B cell (primary cell): Measurements from ENCODE around the gene KRTAP9-4.
"Not testable (repeated sequence)": the region's sequence is repeated elsewhere in the genome, so short reads cannot be mapped to it uniquely, and the experiment has no call there.

ENCODE experiments used
- CTCF ChIP-seq: fragments of 200-600 bp; IDR thresholded peaks from one replicate; pipeline ENCODE4 v1.8.0; 2022; ENCODE audit warnings: antibody characterized with exemption, mild to moderate bottlenecking
- EZH2 ChIP-seq: IDR thresholded peaks from 2 replicates; pipeline ENCODE4 v1.6.1; 2012; ENCODE audit warnings: borderline replicate concordance, low read depth, mild to moderate bottlenecking, moderate library complexity, low read length; ENCODE audit not compliant: insufficient read depth, poor library complexity, severe bottlenecking

DNA sequence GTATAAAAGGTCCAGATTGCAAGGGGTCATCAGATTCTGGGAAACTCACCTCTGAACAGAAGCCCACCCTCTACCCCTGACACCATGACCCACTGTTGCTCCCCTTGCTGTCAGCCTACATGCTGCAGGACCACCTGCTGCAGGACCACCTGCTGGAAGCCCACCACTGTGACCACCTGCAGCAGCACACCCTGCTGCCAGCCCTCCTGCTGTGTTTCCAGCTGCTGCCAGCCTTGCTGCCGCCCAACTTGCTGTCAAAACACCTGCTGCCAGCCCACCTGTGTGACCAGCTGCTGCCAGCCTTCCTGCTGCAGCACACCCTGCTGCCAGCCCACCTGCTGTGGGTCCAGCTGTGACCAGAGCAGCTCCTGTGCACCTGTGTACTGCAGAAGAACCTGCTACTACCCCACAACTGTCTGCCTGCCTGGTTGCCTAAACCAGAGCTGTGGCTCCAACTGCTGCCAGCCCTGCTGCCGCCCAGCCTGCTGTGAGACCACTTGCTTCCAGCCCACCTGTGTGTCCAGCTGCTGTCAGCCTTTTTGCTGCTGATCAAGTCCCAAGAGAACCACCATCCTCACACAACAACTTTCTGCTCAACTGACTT, at the start of gene KRTAP9-4:
- not testable (repeated sequence) for TF ChIP-seq CTCF, EZH2
